TTC549 (cell line): ENCODE results near the gene EYS.
A peak's percentile ranks its signal among the peaks of the same experiment; 100 is the strongest.
"Not testable (repeated sequence)": the region's sequence is repeated elsewhere in the genome, so short reads cannot be mapped to it uniquely, and the experiment has no call there.

Source experiments
- FAIRE-seq: peaks from 2 replicates; lab custom pipeline; 2012; peaks lifted over from hg19 to GRCh38; lab: Jason Lieb, UNC

EYS gene

GRCh38 chr6:63947792-63948529 is 1759.1 kb downstream of the EYS start:
- FAIRE-seq: no peak

GRCh38 chr6:63945987-63946386 is 1761.0 kb downstream of the EYS start:
- no peak for FAIRE-seq

GRCh38 chr6:63943826-63944225 is 1763.2 kb downstream of the EYS start:
- FAIRE-seq: no peak

- no peak for FAIRE-seq
Measured at GRCh38 chr6:63941747-63942470, 1765.1 kb downstream of the EYS start.

GRCh38 chr6:63940056-63940455 is 1767.0 kb downstream of the EYS start:
- no peak for FAIRE-seq

- FAIRE-seq: no peak
Measured at GRCh38 chr6:63936399-63936798, 1770.6 kb downstream of the EYS start.

- FAIRE-seq: no peak
Measured at GRCh38 chr6:63935732-63936131, 1771.3 kb downstream of the EYS start.

GRCh38 chr6:63933948-63934347 is 1773.1 kb downstream of the EYS start:
- FAIRE-seq: not testable (repeated sequence)

GRCh38 chr6:63930848-63931247 is 1776.2 kb downstream of the EYS start:
- no peak for FAIRE-seq

- no peak for FAIRE-seq
Measured at GRCh38 chr6:63929111-63929510, 1777.9 kb downstream of the EYS start.

GRCh38 chr6:63928613-63929012 is 1778.4 kb downstream of the EYS start:
- FAIRE-seq: no peak

- no peak for FAIRE-seq
Measured at GRCh38 chr6:63926950-63927927, 1779.8 kb downstream of the EYS start.

GRCh38 chr6:63926258-63926780 is 1780.7 kb downstream of the EYS start:
- no peak for FAIRE-seq

- FAIRE-seq: peak; percentile 93
Measured at GRCh38 chr6:63923139-63923739, 1783.8 kb downstream of the EYS start.

GRCh38 chr6:63919556-63920110 is 1787.4 kb downstream of the EYS start:
- no peak for FAIRE-seq

GRCh38 chr6:63912887-63913286 is 1794.1 kb downstream of the EYS start:
- no peak for FAIRE-seq

GRCh38 chr6:63910863-63911551 is 1796.0 kb downstream of the EYS start:
- FAIRE-seq: no peak

- FAIRE-seq: no peak
Measured at GRCh38 chr6:63904650-63905248, 1802.3 kb downstream of the EYS start.

GRCh38 chr6:63899550-63899949 is 1807.5 kb downstream of the EYS start:
- FAIRE-seq: no peak

GRCh38 chr6:63897952-63898351 is 1809.1 kb downstream of the EYS start:
- FAIRE-seq: no peak

- no peak for FAIRE-seq
Measured at GRCh38 chr6:63897459-63897858, 1809.6 kb downstream of the EYS start.
